ENCODE measurements around the gene DOK7. TPM values are rescaled to one million over a fixed set of nuclear protein-coding genes. Genes with fewer than 3 reads are reported as not detected.

Gene DOK7
- total and polyA plus RNA-seq, 7 experiments from 2014 or later = not detected

GRCh38 chr4:3438847-3439180, 24.3 kb upstream of the DOK7 start:
- no peaks in the 10 kb centered on the region for H3K36me3 ChIP-seq (ENCODE audit: control insufficient read depth in 2 of 3, insufficient read depth in 3 of 3, low read length in 3 of 3)
- H3K9me3 ChIP-seq (ENCODE audit: control insufficient read depth in 2 of 3, low read length in 3 of 3) = no peaks in the 10 kb centered on the region
- intact Hi-C loops (cut with micrococcal nuclease) = no loop called here
- CTCF ChIA-PET = no interaction called here
- no peak for DNase-seq
- POLR2A ChIA-PET = no interaction called here
- H3K4me3 ChIP-seq (ENCODE audit: low read length) = no peak overlapping the region
- Mint-ChIP-seq H3K36me3 (no peaks in the 10 kb centered on the region), H3K27ac (no peak overlapping the region), H3K27me3 (no peaks in the 10 kb centered on the region), H3K9me3 (no peaks in the 10 kb centered on the region), H3K4me3 (no peak overlapping the region), H3K4me1 (no peaks in the 10 kb centered on the region)
- no peak for ATAC-seq
- peaks cover 0 to 7% of the 10 kb centered on the region in 2 donors for H3K4me1 ChIP-seq (ENCODE audit: control insufficient read depth in 2 of 2, insufficient read depth in 2 of 2, low read length in 2 of 2)
- no peaks in the 10 kb centered on the region for H3K27me3 ChIP-seq (ENCODE audit: control insufficient read depth in 2 of 2, insufficient read depth in 2 of 2, low read length in 2 of 2)
- no peak overlapping the region for H3K27ac ChIP-seq (ENCODE audit: low read depth, low read length)

GRCh38 chr4:3439391-3439790, 23.7 kb upstream of the DOK7 start:
- Mint-ChIP-seq H3K9me3 (no peaks in the 10 kb centered on the region), H3K27me3 (no peaks in the 10 kb centered on the region), H3K36me3 (no peaks in the 10 kb centered on the region), H3K4me1 (no peaks in the 10 kb centered on the region), H3K27ac (no peak overlapping the region), H3K4me3 (no peak overlapping the region)
- H3K27me3 ChIP-seq (ENCODE audit: control insufficient read depth in 2 of 2, insufficient read depth in 2 of 2, low read length in 2 of 2) = no peaks in the 10 kb centered on the region
- ATAC-seq (no peak), DNase-seq (no peak)
- POLR2A ChIA-PET = no interaction called here
- no peaks in the 10 kb centered on the region for H3K36me3 ChIP-seq (ENCODE audit: control insufficient read depth in 2 of 3, insufficient read depth in 3 of 3, low read length in 3 of 3)
- CTCF ChIA-PET = no interaction called here
- no peak overlapping the region for H3K27ac ChIP-seq (ENCODE audit: low read depth, low read length)
- H3K4me3 ChIP-seq (ENCODE audit: low read length) = no peak overlapping the region
- intact Hi-C loops (cut with micrococcal nuclease) = no loop called here
- H3K4me1 ChIP-seq (ENCODE audit: control insufficient read depth in 2 of 2, insufficient read depth in 2 of 2, low read length in 2 of 2) = peaks cover 0 to 7% of the 10 kb centered on the region in 2 donors
- no peaks in the 10 kb centered on the region for H3K9me3 ChIP-seq (ENCODE audit: control insufficient read depth in 2 of 3, low read length in 3 of 3)

DNA sequence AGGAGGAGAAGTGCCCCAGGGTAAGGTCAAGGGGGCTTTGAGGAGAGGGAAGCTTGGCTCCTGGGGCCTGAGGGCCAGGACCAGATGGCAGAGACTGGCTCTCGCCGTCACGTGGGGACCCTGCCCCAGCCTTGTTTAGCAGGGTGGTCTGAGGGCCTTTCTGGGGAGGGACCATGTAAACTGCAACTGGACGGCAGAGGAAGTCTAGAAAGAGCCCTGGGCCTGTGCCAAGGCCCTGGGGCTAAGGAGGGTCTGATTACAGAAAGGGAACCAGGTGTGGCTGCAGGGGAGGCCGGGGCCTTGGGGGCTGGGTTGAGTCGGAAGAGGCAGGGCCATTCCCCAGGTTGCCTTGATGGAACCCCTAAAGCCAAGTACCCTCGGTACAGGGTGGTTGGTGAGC, 23.1 kb upstream of the DOK7 start:
- Histone ChIP-seq H3K4me3 (ENCODE audit: low read length) (no peak overlapping the region), H3K36me3 (ENCODE audit: control insufficient read depth in 2 of 3, insufficient read depth in 3 of 3, low read length in 3 of 3) (no peaks in the 10 kb centered on the region), H3K4me1 (ENCODE audit: control insufficient read depth in 2 of 2, insufficient read depth in 2 of 2, low read length in 2 of 2) (peaks cover 0 to 7% of the 10 kb centered on the region in 2 donors), H3K27me3 (ENCODE audit: control insufficient read depth in 2 of 2, insufficient read depth in 2 of 2, low read length in 2 of 2) (no peaks in the 10 kb centered on the region), H3K27ac (ENCODE audit: low read depth, low read length) (no peak overlapping the region), H3K9me3 (ENCODE audit: control insufficient read depth in 2 of 3, low read length in 3 of 3) (no peaks in the 10 kb centered on the region)
- H3K36me3 Mint-ChIP-seq = no peaks in the 10 kb centered on the region
- no peak overlapping the region for H3K4me3 Mint-ChIP-seq
- CTCF ChIA-PET = interaction anchor here (3.0 kb wide), 1 partner anchor 246 kb away, joined by 14 read pairs; no protein-coding TSS in a partner anchor
- H3K27ac Mint-ChIP-seq = no peak overlapping the region
- ATAC-seq (no peak), DNase-seq (no peak)
- no peaks in the 10 kb centered on the region for H3K9me3 Mint-ChIP-seq
- H3K4me1 Mint-ChIP-seq = no peaks in the 10 kb centered on the region
- no peaks in the 10 kb centered on the region for H3K27me3 Mint-ChIP-seq
- POLR2A ChIA-PET = no interaction called here
- intact Hi-C loops (cut with micrococcal nuclease) = loop anchor here in 1 of 2 donors (5.0 kb wide), 1 partner anchor 138 kb away; no protein-coding TSS in a partner anchor

GRCh38 chr4:3440979-3441500, 22.1 kb upstream of the DOK7 start:
- no peaks in the 10 kb centered on the region for H3K27me3 Mint-ChIP-seq
- DNase-seq = no peak
- H3K36me3 ChIP-seq (ENCODE audit: control insufficient read depth in 2 of 3, insufficient read depth in 3 of 3, low read length in 3 of 3) = no peaks in the 10 kb centered on the region
- H3K27ac ChIP-seq (ENCODE audit: low read depth, low read length) = no peak overlapping the region
- H3K27ac Mint-ChIP-seq = no peak overlapping the region
- CTCF ChIA-PET = interaction anchor here (0.7 to 3.0 kb wide), 3 partner anchors 95 to 247 kb away, joined by 3 to 14 read pairs (median 5); no protein-coding TSS in a partner anchor
- ATAC-seq = no peak
- peaks cover 0 to 7% of the 10 kb centered on the region in 2 donors for H3K4me1 ChIP-seq (ENCODE audit: control insufficient read depth in 2 of 2, insufficient read depth in 2 of 2, low read length in 2 of 2)
- no peak overlapping the region for H3K4me3 ChIP-seq (ENCODE audit: low read length)
- POLR2A ChIA-PET = no interaction called here
- H3K4me3 Mint-ChIP-seq = no peak overlapping the region
- no peaks in the 10 kb centered on the region for H3K9me3 Mint-ChIP-seq
- H3K27me3 ChIP-seq (ENCODE audit: control insufficient read depth in 2 of 2, insufficient read depth in 2 of 2, low read length in 2 of 2) = no peaks in the 10 kb centered on the region
- H3K36me3 Mint-ChIP-seq = no peaks in the 10 kb centered on the region
- H3K9me3 ChIP-seq (ENCODE audit: control insufficient read depth in 2 of 3, low read length in 3 of 3) = no peaks in the 10 kb centered on the region
- H3K4me1 Mint-ChIP-seq = no peaks in the 10 kb centered on the region
- intact Hi-C loops (cut with micrococcal nuclease) = loop anchor here in 1 of 2 donors (5.0 kb wide), 1 partner anchor 139 kb away; no protein-coding TSS in a partner anchor

GRCh38 chr4:3441501-3442459, 21.3 kb upstream of the DOK7 start, which contains the start of gene HGFAC:
TSS of gene HGFAC (plus strand) at chr4:3441968. CDS start at chr4:3442002, 34 bp downstream.
- Mint-ChIP-seq H3K27me3 (no peaks in the 10 kb centered on the region), H3K4me3 (no peak within 1 kb of the TSS), H3K36me3 (no peaks in the 10 kb centered on the region), H3K9me3 (no peaks in the 10 kb centered on the region), H3K27ac (no peak within 1 kb of the TSS), H3K4me1 (no peaks in the 10 kb centered on the region)
- ATAC-seq = no peak
- Histone ChIP-seq H3K27ac (ENCODE audit: low read depth, low read length) (no peak within 1 kb of the TSS), H3K4me1 (ENCODE audit: control insufficient read depth in 2 of 2, insufficient read depth in 2 of 2, low read length in 2 of 2) (peaks cover 0 to 7% of the 10 kb centered on the region in 2 donors), H3K27me3 (ENCODE audit: control insufficient read depth in 2 of 2, insufficient read depth in 2 of 2, low read length in 2 of 2) (no peaks in the 10 kb centered on the region), H3K9me3 (ENCODE audit: control insufficient read depth in 2 of 3, low read length in 3 of 3) (no peaks in the 10 kb centered on the region), H3K4me3 (ENCODE audit: low read length) (no peak within 1 kb of the TSS), H3K36me3 (ENCODE audit: control insufficient read depth in 2 of 3, insufficient read depth in 3 of 3, low read length in 3 of 3) (no peaks in the 10 kb centered on the region)
- ChIA-PET CTCF (interaction anchor here (0.7 to 3.0 kb wide), 4 partner anchors 94 to 248 kb away, joined by 3 to 14 read pairs (median 4); no protein-coding TSS in a partner anchor), POLR2A (no interaction called here)
- intact Hi-C loops (cut with micrococcal nuclease) = loop anchor here (2.0 to 5.0 kb wide), 2 partner anchors 139 to 247 kb away; no protein-coding TSS in a partner anchor
- no peak for DNase-seq

DNA sequence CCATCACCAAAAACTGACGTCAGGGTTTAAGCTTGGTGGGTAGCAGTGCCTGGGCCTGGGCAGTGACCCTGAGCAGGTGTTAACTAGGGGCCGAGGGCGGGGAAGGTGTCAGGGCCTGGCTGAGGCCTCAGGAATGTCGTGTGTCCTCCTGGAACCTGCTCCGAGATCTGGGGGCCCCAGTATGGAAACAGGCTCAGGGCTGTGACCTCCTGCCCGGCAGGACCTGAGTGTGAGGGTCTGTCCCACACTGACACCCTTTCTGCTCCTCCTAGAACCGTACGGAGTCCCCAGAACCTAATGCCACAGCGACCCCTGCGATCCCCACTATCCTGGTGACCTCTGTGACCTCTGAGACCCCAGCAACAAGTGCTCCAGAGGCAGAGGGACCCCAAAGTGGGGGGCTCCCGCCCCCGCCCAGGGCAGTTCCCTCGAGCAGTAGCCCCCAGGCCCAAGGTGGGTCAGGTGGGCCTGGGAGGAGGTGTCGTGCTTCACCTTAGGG, 20.6 kb upstream of the DOK7 start:
- Histone ChIP-seq H3K4me3 (ENCODE audit: low read length) (no peak overlapping the region), H3K4me1 (ENCODE audit: control insufficient read depth in 2 of 2, insufficient read depth in 2 of 2, low read length in 2 of 2) (peaks cover 0 to 7% of the 10 kb centered on the region in 2 donors), H3K9me3 (ENCODE audit: control insufficient read depth in 2 of 3, low read length in 3 of 3) (no peaks in the 10 kb centered on the region), H3K27me3 (ENCODE audit: control insufficient read depth in 2 of 2, insufficient read depth in 2 of 2, low read length in 2 of 2) (no peaks in the 10 kb centered on the region), H3K27ac (ENCODE audit: low read depth, low read length) (no peak overlapping the region), H3K36me3 (ENCODE audit: control insufficient read depth in 2 of 3, insufficient read depth in 3 of 3, low read length in 3 of 3) (no peaks in the 10 kb centered on the region)
- ChIA-PET POLR2A (no interaction called here), CTCF (interaction anchor here (0.6 to 3.0 kb wide), 4 partner anchors 11 to 249 kb away, joined by 3 to 14 read pairs (median 3); no protein-coding TSS in a partner anchor)
- no peak overlapping the region for H3K27ac Mint-ChIP-seq
- intact Hi-C loops (cut with micrococcal nuclease) = loop anchor here (2.0 to 5.0 kb wide), 2 partner anchors 140 to 248 kb away; no protein-coding TSS in a partner anchor
- no peaks in the 10 kb centered on the region for H3K27me3 Mint-ChIP-seq
- no peak for DNase-seq
- H3K4me1 Mint-ChIP-seq = no peaks in the 10 kb centered on the region
- no peak for ATAC-seq
- H3K4me3 Mint-ChIP-seq = no peak overlapping the region
- H3K9me3 Mint-ChIP-seq = no peaks in the 10 kb centered on the region
- no peaks in the 10 kb centered on the region for H3K36me3 Mint-ChIP-seq
